Ascending aorta (tissue), 2 donors: ENCODE results near the gene ELAPOR1. TPM values are rescaled to one million over a fixed set of nuclear protein-coding genes. Genes with fewer than 3 reads are reported as not detected.

Experiments used
- DNase-seq, 2 donors: peaks; one replicate each; pipeline ENCODE4 v3.0.0-alpha.2; 2019; ENCODE audit warnings: low spot score in 2 of 2
- H3K27ac ChIP-seq, 2 donors: fragments of 200-600 bp; sonication (generic); one replicate each; pipeline ENCODE4 v1.5.1; 2016 to 2017; ENCODE audit warnings: mild to moderate bottlenecking in 1 of 2
- H3K27me3 ChIP-seq: fragments of 200-600 bp; sonication (generic); one replicate; pipeline ENCODE4 v1.5.1; 2017
- H3K36me3 ChIP-seq, 2 donors: fragments of 200-600 bp; sonication (generic); one replicate each; pipeline ENCODE4 v1.5.1; 2016
- H3K4me1 ChIP-seq, 2 donors: fragments of 200-600 bp; sonication (generic); one replicate each; pipeline ENCODE4 v1.5.1; 2016 to 2017; ENCODE audit warnings: mild to moderate bottlenecking in 1 of 2
- H3K4me3 ChIP-seq, 2 donors: fragments of 200-600 bp; sonication (generic); one replicate each; pipeline ENCODE4 v1.5.1; 2016 to 2017; ENCODE audit warnings: mild to moderate bottlenecking in 1 of 2
- H3K9me3 ChIP-seq, 2 donors: fragments of 200-600 bp; sonication (generic); one replicate each; pipeline ENCODE4 v1.5.1; 2016
- CTCF ChIP-seq, 3 experiments: fragments of 200-600 bp in 2 of 3; fragments of 450-650 bp in 1 of 3; sonication (generic) in 2 of 3; IDR thresholded peaks; one replicate each; pipeline ENCODE4 v1.5.1; 2016 to 2019; ENCODE audit warnings: antibody characterized with exemption in 3 of 3, mild to moderate bottlenecking in 1 of 3, moderate library complexity in 1 of 3
- intact Hi-C: fragments of 100-400 bp; cut with DNase I; formaldehyde crosslinking; loops from one replicate; pipeline ENCODE4 v1.15.1; 2023
- total RNA-seq: library from RNA; depleted of rRNA; stranded (reverse); fragments of >200 nt; gene quantifications from one replicate; pipeline ENCODE4 v1.1.0, GENCODE V29; 2016

ELAPOR1 gene
- total RNA-seq, 1 donor from 2014 or later: not detected

- H3K4me1 ChIP-seq: no peaks in the 10 kb centered on the region
- no peak for DNase-seq
- intact Hi-C loops: no loop called here
These were observed 19.2 kb downstream of the ELAPOR1 start for GRCh38 chr1:109133002-109133706.

GRCh38 chr1:109133815-109134214 lies 19.9 kb downstream of the ELAPOR1 start:
- DNase-seq: no peak
- Histone ChIP-seq H3K4me1 (no peaks in the 10 kb centered on the region), H3K9me3 (no peaks in the 10 kb centered on the region), H3K36me3 (no peaks in the 10 kb centered on the region), H3K27ac (no peak overlapping the region), H3K27me3 (no peaks in the 10 kb centered on the region), H3K4me3 (no peak overlapping the region)
- intact Hi-C loops: no loop called here
- no peak for TF ChIP-seq CTCF (IDR thresholded peaks at IDR 0.05)

More at GRCh38 chr1:109133002-109133706, 19.2 kb downstream of the ELAPOR1 start:
- Histone ChIP-seq H3K27ac (no peak overlapping the region), H3K9me3 (no peaks in the 10 kb centered on the region), H3K27me3 (no peaks in the 10 kb centered on the region), H3K4me3 (no peak overlapping the region), H3K36me3 (no peaks in the 10 kb centered on the region)
- TF ChIP-seq CTCF (IDR thresholded peaks at IDR 0.05): no peak

GRCh38 chr1:109134423-109134822 lies 20.5 kb downstream of the ELAPOR1 start:
- Histone ChIP-seq H3K27me3 (no peaks in the 10 kb centered on the region), H3K4me1 (no peaks in the 10 kb centered on the region), H3K36me3 (no peaks in the 10 kb centered on the region), H3K4me3 (no peak overlapping the region), H3K9me3 (no peaks in the 10 kb centered on the region), H3K27ac (no peak overlapping the region)
- no peak for TF ChIP-seq CTCF (IDR thresholded peaks at IDR 0.05)
- no peak for DNase-seq
- intact Hi-C loops: no loop called here

GRCh38 chr1:109135940-109136339 lies 22.0 kb downstream of the ELAPOR1 start:
- no peaks in the 10 kb centered on the region for H3K4me1 ChIP-seq
- H3K27me3 ChIP-seq: no peaks in the 10 kb centered on the region
- H3K4me3 ChIP-seq: no peak overlapping the region
- intact Hi-C loops: no loop called here
- H3K9me3 ChIP-seq: no peaks in the 10 kb centered on the region
- no peak for DNase-seq
- no peak for TF ChIP-seq CTCF (IDR thresholded peaks at IDR 0.05)
- H3K27ac ChIP-seq: no peak overlapping the region
- no peaks in the 10 kb centered on the region for H3K36me3 ChIP-seq

- Histone ChIP-seq H3K27ac (no peak overlapping the region), H3K9me3 (no peaks in the 10 kb centered on the region), H3K4me3 (no peak overlapping the region), H3K36me3 (no peaks in the 10 kb centered on the region), H3K27me3 (no peaks in the 10 kb centered on the region), H3K4me1 (no peaks in the 10 kb centered on the region)
- DNase-seq: no peak
- intact Hi-C loops: no loop called here
- no peak for TF ChIP-seq CTCF (IDR thresholded peaks at IDR 0.05)
These were observed 22.9 kb downstream of the ELAPOR1 start for GRCh38 chr1:109136766-109137165.

- Histone ChIP-seq H3K27ac (no peak overlapping the region), H3K4me1 (no peaks in the 10 kb centered on the region), H3K4me3 (no peak overlapping the region), H3K27me3 (no peaks in the 10 kb centered on the region), H3K9me3 (no peaks in the 10 kb centered on the region), H3K36me3 (no peaks in the 10 kb centered on the region)
- no peak for TF ChIP-seq CTCF (IDR thresholded peaks at IDR 0.05)
- intact Hi-C loops: no loop called here
- no peak for DNase-seq
These were observed 24.0 kb downstream of the ELAPOR1 start for GRCh38 chr1:109137958-109138357.
